Right lobe of liver (tissue), 6 donors: ENCODE results near the gene ACVR2B. TPM values are rescaled to one million over a fixed set of nuclear protein-coding genes. Genes with fewer than 3 reads are reported as not detected.

Source experiments
- ATAC-seq, 4 donors: fragments of 200-7000 bp; cut with Tn5 transposase; one replicate each; pipeline ENCODE4 v1.9.1; 2020; ENCODE audit warnings: mild to moderate bottlenecking in 4 of 4, moderate library complexity in 4 of 4
- DNase-seq, 3 donors: peaks; one replicate each; pipeline ENCODE4 v3.0.0-alpha.2; 2020
- H3K27ac ChIP-seq, 3 donors: fragments of 200-600 bp; one replicate each; pipeline ENCODE4 v1.8.0; 2022
- H3K27me3 ChIP-seq, 2 donors: fragments of 200-600 bp; one replicate each; pipeline ENCODE4 v1.8.0; 2022
- H3K36me3 ChIP-seq, 4 donors: fragments of 200-600 bp; sonication (generic) in 1 of 4; one replicate each; pipeline versions ENCODE4 v1.5.1 to v1.8.0; 2017 to 2022; ENCODE audit warnings: control low read depth in 1 of 4
- H3K4me1 ChIP-seq, 4 donors: fragments of 200-600 bp; sonication (generic) in 1 of 4; one replicate each; pipeline versions ENCODE4 v1.5.1 to v1.8.0; 2017 to 2022; ENCODE audit warnings: control low read depth in 1 of 4
- H3K4me3 ChIP-seq, 3 donors: fragments of 200-600 bp; one replicate each; pipeline ENCODE4 v1.8.0; 2022
- H3K9me3 ChIP-seq, 4 donors: fragments of 200-600 bp; sonication (generic) in 1 of 4; one replicate each; pipeline versions ENCODE4 v1.5.1 to v1.8.0; 2017 to 2022; ENCODE audit warnings: control low read depth in 1 of 4
- CTCF ChIP-seq, 4 donors: fragments of 200-600 bp in 3 of 4; fragments of 450-650 bp in 1 of 4; IDR thresholded peaks; one replicate each; pipeline versions ENCODE4 v1.5.1 to v1.8.0; 2016 to 2022; ENCODE audit warnings: antibody characterized with exemption in 4 of 4, mild to moderate bottlenecking in 2 of 4
- POLR2A ChIP-seq: fragments of 450-650 bp; IDR thresholded peaks from one replicate; pipeline ENCODE4 v1.6.1; 2017; ENCODE audit warnings: antibody characterized with exemption, mild to moderate bottlenecking
- WGBS: methylation state at CpG from one replicate; pipeline ENCODE4 v1.1.6; 2018; ENCODE audit warnings: low coverage, low lambda C conversion rate; ENCODE audit not compliant: insufficient coverage; ENCODE audit errors: missing lambda C conversion rate; 5-methylcytosine and 5-hydroxymethylcytosine counted together
- intact Hi-C, 2 donors: fragments of 100-400 bp; cut with DNase I; formaldehyde crosslinking; loops; one replicate each; pipeline versions ENCODE4 v1.11.2 to v1.14.1; 2022
- total RNA-seq, 6 experiments: library from RNA; depleted of rRNA in 2 of 6; stranded (reverse); fragments of >200 nt in 2 of 6; fragmentation: NEBNext Ultra II Directional in 3 of 6; extraction: Animal tissue kit (Norgen Biotek cat#: 25700) in 3 of 6; gene quantifications; one replicate each; pipeline versions ENCODE4 v1.1.0 to v1.2.4, GENCODE V29; 2016 to 2023
- donor health status: DM: no; HTN: yes; CAD: no.
- donor health status: DM: no; HTN: no; CAD: no.
- donor health status: DM: no; HTN: no; CAD: no.
- donor health status: DM: no; HTN: yes; CAD: no.
- donor health status: DM: no; HTN: yes; CAD: no.

The ACVR2B gene
- total RNA-seq, 6 experiments from 2014 or later = 2.0 to 5.9 (median 4.4) TPM

- Histone ChIP-seq H3K4me3 (peak overlapping the region; percentile 59 to 68 (median 65)), H3K4me1 (peaks cover 0 to 40% (median 15%) of the 10 kb centered on the region in 4 donors), H3K36me3 (no peaks in the 10 kb centered on the region), H3K27me3 (no peaks in the 10 kb centered on the region), H3K9me3 (no peaks in the 10 kb centered on the region), H3K27ac (peak overlapping the region; percentile 72 to 84 (median 79))
- WGBS = 37% methylated on average over 4 of the region's 13 CpGs
- peak; percentile 56 for TF ChIP-seq POLR2A
- no peak for TF ChIP-seq CTCF (IDR thresholded peaks at IDR 0.05)
- DNase-seq (peak; percentile 77 to 85 (median 81)), ATAC-seq (peak; percentile 63 to 80 (median 75))
- intact Hi-C loops = no loop called here
Observed at GRCh38 chr3:38458796-38459498, 5.3 kb downstream of the ACVR2B start.

- Histone ChIP-seq H3K27me3 (no peaks in the 10 kb centered on the region), H3K4me1 (peaks cover 0 to 40% (median 15%) of the 10 kb centered on the region in 4 donors), H3K27ac (peak overlapping the region; percentile 72 to 84 (median 79)), H3K36me3 (no peaks in the 10 kb centered on the region), H3K4me3 (peak overlapping the region; percentile 59 to 68 (median 65)), H3K9me3 (no peaks in the 10 kb centered on the region)
- no peak for DNase-seq
- TF ChIP-seq POLR2A = no peak
- no peak for TF ChIP-seq CTCF (IDR thresholded peaks at IDR 0.05)
- intact Hi-C loops = no loop called here
- 20% methylated on average over 1 of the region's 10 CpGs for WGBS
- peak; percentile 7 to 18 (median 15) for ATAC-seq
Observed at GRCh38 chr3:38459499-38460048, 5.9 kb downstream of the ACVR2B start.

GRCh38 chr3:38460377-38461270 lies 6.9 kb downstream of the ACVR2B start:
- intact Hi-C loops = no loop called here
- ATAC-seq = no peak
- H3K9me3 ChIP-seq = no peaks in the 10 kb centered on the region
- peaks cover 0 to 40% (median 15%) of the 10 kb centered on the region in 4 donors for H3K4me1 ChIP-seq
- H3K27ac ChIP-seq = no peak overlapping the region
- WGBS = 80% methylated on average over 8 of the region's 12 CpGs
- no peak for DNase-seq
- H3K36me3 ChIP-seq = no peaks in the 10 kb centered on the region
- TF ChIP-seq CTCF (IDR thresholded peaks at IDR 0.05) (no peak), POLR2A (no peak)
- peak overlapping the region in 2 of 3 donors; percentile 59 to 65 for H3K4me3 ChIP-seq
- H3K27me3 ChIP-seq = no peaks in the 10 kb centered on the region

- WGBS = 73% methylated on average over 1 of the region's 1 CpG
- Histone ChIP-seq H3K27ac (no peak overlapping the region), H3K36me3 (no peaks in the 10 kb centered on the region), H3K9me3 (peaks cover 0 to 3% (median 0%) of the 10 kb centered on the region in 4 donors), H3K4me1 (peaks cover 0 to 40% (median 10%) of the 10 kb centered on the region in 4 donors), H3K27me3 (no peaks in the 10 kb centered on the region), H3K4me3 (no peak overlapping the region)
- TF ChIP-seq CTCF (IDR thresholded peaks at IDR 0.05) (no peak), POLR2A (no peak)
- intact Hi-C loops = no loop called here
- no peak for ATAC-seq
- no peak for DNase-seq
Observed at GRCh38 chr3:38465588-38466154, 12.0 kb downstream of the ACVR2B start.
